Spleen (tissue), 7 donors: ENCODE results near the gene ADCY10.

Experiments used
- POLR2AphosphoS5 ChIP-seq, 3 donors: sonication (generic); formaldehyde crosslinking; IDR thresholded peaks; one replicate each; pipeline ENCODE4 v1.5.1; 2017; ENCODE audit warnings: antibody characterized with exemption in 3 of 3
- TF ChIP-seq, protein P1 (sequence below), 11 experiments: fragments of 200-600 bp in 7 of 11; fragments of 450-650 bp in 4 of 11; sonication (generic) in 4 of 11; IDR thresholded peaks in 8 of 11; conservative IDR thresholded peaks in 3 of 11; 1 replicate in 7 of 11; 2 replicates in 4 of 11; pipeline versions ENCODE4 v1.4.0 to v1.8.0; 2016 to 2021; ENCODE audit warnings: antibody characterized with exemption in 11 of 11, inconsistent platforms in 4 of 11, mild to moderate bottlenecking in 1 of 11
- donor health status: DM: no; HTN: no; CAD: no; lungs with moderate emphysema.
- donor health status: DM: no; HTN: no; CAD: no.
- donor health status: DM: no; HTN: no; CAD: no.

DNA sequence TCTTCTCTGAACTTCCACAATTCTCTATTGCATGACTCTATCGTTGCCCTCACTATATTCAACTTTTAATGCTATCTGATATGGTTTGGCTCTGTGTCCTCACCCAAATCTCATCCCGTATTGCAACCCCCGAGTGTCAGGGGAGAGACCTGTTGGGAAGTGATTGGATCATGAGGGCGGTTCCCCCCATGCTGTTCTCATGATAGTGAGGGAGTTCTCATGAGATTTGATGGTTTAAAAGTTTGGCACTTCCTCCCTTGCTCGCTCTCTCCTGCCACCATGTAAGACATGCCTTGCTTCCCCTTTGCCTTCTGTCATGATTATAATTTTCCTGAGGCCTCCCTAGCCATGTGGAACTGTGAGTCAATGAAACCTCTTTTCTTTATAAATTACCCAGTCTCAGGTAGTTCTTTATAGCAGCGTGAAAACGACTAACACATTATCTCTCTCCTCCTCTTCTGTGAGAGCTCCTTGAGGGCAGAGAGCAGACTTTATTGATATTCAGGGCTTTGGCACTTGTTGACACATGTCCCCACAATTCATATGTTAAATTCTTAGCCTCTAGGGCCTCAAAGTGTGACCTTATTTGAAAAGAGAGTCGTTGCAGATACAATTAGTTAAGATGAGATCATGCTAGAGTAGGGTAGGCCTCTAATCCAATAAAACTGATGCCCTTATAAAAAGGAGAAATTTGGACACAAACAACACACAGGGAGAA is 52.1 kb downstream of the ADCY10 start:
- TF ChIP-seq, protein P1, sequence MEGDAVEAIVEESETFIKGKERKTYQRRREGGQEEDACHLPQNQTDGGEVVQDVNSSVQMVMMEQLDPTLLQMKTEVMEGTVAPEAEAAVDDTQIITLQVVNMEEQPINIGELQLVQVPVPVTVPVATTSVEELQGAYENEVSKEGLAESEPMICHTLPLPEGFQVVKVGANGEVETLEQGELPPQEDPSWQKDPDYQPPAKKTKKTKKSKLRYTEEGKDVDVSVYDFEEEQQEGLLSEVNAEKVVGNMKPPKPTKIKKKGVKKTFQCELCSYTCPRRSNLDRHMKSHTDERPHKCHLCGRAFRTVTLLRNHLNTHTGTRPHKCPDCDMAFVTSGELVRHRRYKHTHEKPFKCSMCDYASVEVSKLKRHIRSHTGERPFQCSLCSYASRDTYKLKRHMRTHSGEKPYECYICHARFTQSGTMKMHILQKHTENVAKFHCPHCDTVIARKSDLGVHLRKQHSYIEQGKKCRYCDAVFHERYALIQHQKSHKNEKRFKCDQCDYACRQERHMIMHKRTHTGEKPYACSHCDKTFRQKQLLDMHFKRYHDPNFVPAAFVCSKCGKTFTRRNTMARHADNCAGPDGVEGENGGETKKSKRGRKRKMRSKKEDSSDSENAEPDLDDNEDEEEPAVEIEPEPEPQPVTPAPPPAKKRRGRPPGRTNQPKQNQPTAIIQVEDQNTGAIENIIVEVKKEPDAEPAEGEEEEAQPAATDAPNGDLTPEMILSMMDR (IDR thresholded peaks at IDR 0.05 in 8 of 11, conservative IDR thresholded peaks at IDR 0.05 in 3 of 11): no peak
- no peak for TF ChIP-seq POLR2AphosphoS5 (IDR thresholded peaks at IDR 0.05)
